GM18526 (cell line): ENCODE results near the gene BCR.

Source experiments
- POLR2A ChIP-seq: IDR thresholded peaks from 3 replicates; pipeline ENCODE4 v1.6.1; 2011; ENCODE audit not compliant: insufficient read length; ENCODE audit errors: extremely low read depth

BCR gene

DNA sequence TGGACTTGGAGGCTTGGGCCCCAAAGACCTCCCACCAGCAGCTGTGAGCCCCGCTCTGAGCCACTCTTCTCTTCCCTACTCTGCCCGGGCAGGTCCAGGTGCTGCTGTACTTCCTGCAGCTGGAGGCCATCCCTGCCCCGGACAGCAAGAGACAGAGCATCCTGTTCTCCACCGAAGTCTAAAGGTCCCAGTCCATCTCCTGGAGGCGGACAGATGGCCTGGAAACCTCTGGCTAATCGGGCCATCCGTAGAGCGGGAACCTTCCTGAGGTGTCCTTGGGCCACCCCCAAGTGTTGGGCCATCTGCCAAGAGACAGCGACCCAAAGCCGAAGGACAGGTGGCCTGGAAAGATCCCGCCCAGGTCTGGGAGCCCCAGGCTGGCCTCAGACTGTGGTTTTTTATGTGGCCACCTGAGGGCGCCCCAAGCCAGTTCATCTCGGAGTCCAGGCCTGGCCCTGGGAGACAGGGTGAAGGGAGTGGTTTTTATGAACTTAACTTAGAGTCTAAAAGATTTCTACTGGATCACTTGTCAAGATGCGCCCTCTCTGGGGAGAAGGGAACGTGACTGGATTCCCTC lies 135.1 kb downstream of the BCR start:
- TF ChIP-seq POLR2A = no peak

DNA sequence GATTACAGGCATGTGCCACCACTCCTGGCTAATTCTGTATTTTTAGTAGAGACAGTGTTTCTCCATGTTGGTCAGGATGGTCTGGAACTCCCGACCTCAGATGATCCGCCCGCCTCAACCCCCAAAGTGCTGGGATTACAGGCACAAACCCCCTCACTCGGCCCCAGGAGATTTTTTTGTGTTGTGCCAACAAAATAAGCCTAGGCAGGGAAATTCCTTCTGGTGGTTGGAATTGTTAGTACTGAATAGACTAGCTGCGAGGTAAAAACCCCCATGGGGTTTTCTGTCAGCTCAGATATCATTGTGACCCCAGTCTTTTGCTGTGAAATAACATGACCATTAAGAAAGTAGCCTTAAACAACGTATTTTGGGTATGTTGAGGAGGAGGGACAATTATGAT lies 144.9 kb downstream of the BCR start:
- TF ChIP-seq POLR2A = no peak

DNA sequence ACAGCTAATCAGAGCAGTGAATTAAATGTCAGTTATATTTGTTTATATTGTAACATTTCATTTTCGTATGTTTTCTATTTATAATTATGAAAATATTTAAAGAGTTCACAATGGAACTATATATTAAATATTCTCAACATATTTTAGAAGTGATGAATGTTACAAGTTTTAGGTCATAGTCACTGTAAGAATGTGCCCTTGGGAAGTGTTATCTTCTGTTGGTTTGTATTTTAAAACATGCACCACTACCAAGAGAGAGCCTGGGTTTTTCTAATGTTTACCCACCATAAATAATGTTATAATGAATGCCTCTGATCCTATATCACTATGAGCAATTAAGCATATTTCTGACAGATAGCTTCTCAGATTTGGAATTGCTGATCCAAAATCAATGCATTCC lies 171.0 kb downstream of the BCR start:
- TF ChIP-seq POLR2A = no peak

DNA sequence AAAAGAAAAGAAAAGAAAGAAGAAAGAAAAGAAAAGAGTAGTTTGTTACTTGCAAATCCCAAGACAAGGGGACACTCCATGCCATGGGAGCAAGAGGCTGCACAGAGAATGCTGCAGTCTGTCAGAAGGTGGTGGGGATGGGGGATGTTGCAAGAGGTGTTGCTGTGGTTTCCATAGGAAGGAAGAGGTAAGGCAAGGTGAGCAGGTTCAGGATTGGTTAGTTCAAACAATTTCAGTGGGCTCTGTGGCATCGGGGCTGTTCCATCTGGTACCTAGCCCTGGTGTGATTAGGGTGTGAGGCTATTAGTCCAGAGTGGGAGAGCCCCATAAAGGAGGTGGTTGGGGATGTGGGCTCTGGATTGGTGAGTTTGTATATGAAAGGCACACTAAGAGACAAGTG lies 172.7 kb downstream of the BCR start:
- no peak for TF ChIP-seq POLR2A

DNA sequence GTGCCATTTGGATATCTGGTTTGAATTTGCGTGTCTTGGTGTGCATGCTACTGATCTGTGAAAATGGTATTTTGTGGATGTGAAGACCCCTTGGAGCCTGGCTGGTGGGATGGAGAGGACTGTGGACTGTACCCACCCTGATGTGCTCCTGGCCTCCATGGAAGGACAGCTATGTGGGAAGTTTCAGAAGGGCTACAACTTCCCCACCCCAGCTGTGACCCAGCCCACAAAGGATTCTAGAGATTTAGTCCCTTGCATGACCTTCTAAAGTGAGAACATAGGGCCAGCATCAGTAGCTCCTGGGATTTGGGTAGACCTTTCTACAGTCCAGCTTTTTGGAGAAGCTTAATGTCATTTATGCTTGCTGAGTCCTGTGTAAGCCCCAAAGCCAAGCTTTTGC lies 173.4 kb downstream of the BCR start:
- TF ChIP-seq POLR2A = no peak

DNA sequence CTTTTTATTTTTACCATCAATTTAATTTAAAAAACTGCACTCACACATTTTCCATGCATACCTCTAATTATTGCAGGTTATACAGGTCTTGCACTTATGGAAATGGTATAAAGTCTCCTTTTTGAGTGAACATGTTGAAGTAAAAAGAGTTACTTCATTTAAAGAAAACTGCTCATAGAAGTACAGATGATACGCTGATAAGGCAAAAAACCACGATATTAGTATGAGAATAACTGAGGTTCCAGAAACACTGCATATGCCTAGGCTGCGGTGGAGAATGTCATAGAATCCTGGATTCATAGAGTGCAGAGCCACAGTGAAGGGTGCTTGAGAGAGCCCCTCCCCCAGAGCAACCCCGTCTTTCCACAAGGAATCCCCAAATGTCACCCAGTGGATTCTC lies 175.8 kb downstream of the BCR start:
- no peak for TF ChIP-seq POLR2A

DNA sequence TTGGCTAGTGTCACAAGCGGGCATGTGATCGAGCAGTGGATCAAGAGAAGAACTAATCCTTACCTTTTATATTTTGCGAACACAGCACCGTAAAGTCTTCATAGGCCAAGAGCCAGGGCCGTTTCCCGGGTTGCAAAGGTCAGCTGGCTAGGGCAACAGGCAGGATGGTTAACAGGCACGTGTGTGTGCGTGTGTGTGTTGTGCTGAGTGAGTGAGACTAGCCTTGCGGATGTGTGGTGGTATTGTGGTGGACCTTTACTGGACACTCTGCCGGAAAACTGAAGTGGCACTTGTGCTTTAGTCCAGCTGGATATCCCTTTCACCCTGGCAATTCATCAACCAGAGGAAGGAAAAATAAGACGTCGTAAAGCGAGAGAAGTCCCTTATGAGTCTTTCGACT lies 176.7 kb downstream of the BCR start:
- TF ChIP-seq POLR2A = no peak

DNA sequence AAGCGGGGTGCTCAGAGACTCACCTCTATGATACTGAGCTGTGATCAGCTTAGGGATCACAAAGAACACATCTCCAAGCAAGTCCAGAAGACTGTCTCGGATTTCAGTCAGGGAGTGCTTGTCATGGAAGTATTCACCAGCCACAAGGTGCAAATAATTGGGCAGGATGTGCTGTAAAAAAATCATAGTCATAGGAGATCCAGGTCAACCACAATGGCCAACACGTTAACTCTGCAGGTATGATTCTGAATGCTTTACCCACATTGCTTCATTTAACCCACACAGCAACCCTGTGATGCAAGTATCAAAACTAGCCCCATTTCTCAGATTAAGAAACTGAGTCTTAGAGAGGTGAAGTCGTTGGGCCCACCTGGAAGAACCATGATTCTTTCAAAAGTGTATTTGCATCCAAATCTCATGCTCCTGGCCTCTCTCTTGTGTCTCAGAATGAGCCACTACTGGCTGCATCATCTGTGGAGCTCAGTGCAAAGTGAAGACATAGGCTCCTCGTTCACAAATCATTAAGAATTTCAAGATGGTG lies 179.3 kb downstream of the BCR start:
- TF ChIP-seq POLR2A = no peak

DNA sequence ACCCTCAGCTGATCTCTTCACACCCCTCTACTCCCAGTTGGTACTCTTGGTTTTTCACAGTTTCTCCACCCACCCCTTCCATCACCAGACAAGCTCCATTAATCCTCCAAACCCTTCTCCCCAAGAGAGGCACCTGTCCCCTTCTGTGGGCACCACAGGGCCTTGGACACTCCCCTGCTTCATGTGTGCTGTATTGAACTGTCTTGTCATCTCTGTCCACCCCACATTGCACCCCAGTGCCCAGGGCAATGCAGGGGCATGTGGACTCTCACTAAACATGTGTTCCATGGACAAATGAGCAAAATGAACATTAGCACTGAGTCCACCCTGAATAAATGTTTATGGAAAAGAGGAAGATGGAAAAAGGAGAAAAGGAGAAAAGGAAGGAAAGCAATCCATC lies 181.4 kb downstream of the BCR start:
- TF ChIP-seq POLR2A = no peak

DNA sequence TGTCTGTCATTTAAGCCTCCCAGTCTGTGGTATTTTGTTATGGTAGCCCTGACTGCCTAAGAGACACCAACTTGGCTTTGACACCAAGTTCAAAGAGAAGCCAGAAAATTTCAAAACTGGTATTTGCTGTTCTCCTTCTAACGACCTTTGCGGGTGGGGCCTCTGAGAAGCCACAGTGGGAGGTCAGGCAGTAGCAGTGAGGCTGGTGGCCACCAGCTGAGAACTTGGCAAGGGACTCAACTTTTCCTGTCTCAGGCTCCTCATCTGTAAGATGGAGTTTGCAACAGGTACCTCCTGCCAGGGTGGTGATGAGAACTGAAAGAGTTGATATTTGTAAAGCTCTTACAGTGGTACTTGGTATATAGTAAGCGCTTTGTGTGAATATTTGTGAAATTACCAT lies 183.4 kb downstream of the BCR start:
- no peak for TF ChIP-seq POLR2A

DNA sequence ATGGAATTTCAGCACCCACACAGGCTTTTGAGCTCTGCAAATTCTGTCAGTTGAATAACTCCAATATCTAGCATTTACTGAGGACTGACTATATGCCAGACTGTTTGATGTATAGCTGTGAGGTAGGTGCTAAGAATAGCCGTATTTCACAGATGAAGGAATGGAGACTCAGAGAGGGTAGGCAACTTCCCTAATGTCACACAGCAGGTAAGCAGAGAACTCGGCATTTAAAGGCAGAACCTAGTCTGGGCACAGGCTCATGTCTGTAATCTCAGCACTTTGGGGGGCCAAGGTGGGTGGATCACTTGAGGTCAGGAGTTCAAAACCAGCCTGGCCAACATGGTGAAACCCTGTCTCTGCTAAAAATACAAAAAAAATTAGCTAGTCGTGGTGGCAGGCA lies 184.1 kb downstream of the BCR start:
- no peak for TF ChIP-seq POLR2A

DNA sequence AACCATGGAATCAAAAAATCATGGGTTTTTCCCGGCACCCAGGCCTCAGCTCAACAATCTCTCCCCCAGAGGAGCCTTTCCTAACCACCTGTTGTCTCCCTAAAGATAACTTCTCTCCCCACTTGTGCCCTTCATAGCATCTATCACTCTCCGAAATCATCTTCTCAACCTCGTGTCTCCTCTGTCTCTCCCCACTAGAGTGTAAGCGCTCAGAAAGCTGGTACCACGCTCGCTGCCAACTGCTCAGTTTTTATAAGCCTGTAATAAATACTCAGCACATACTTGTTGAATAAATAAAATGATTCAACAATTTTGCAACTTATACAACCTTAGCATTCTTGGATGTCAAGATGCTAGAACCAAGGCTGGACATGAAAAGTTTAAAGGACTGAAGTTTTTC lies 185.2 kb downstream of the BCR start:
- TF ChIP-seq POLR2A = no peak

DNA sequence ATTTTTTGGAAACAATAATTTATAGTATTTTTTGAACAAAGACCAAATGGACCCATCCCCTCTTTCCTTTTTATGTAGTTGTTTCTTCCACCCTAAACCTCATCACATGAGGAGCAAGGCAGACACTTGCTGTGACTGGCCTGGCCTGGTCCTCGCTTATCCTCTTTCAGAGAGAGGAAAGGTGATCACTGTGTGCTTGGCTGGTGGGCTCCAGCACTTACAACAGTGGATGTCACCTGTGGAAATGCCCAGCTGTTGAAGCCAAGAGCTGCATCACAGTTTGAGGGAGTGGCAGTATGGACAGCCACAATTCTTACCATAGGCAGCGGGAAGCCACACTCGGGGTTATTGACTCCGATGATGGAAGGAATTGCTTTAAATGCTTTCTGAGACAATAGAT lies 185.7 kb downstream of the BCR start:
- no peak for TF ChIP-seq POLR2A
